Measurements from ENCODE around the gene PRKD1.

DNA sequence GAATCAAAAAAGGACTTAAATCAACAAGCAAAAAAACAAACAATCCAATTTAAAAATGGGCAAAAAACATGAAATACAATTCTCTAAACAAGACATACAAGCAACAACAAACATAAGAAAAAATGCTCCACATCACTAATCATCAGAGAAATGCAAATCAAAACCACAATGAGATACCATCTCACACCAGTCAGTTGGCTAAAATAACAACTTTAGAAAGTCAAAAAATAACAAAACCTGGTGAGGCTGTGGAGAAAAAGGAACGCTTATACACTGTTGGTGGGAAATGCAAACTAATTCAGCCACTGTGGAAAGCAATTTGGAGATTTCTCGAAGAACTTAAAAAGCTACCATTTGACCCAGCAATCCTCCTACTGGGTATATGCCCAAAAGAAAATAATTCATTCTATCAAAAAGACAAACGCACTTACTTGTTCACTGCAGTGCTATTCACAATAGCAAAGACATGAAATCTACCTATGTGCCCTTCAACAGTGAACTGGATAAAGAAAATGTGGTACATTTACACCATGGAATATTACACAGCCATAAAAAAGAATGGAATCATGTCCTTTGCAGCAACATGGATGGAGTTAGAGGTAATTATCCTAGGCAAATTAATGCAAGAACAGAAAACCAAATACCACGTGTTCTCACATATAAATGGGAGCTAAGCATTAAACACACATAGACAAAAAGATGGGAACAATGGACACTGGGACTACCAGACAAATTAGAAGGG is 26.9 kb downstream of the PRKD1 start:
- TF ChIP-seq, protein P1, sequence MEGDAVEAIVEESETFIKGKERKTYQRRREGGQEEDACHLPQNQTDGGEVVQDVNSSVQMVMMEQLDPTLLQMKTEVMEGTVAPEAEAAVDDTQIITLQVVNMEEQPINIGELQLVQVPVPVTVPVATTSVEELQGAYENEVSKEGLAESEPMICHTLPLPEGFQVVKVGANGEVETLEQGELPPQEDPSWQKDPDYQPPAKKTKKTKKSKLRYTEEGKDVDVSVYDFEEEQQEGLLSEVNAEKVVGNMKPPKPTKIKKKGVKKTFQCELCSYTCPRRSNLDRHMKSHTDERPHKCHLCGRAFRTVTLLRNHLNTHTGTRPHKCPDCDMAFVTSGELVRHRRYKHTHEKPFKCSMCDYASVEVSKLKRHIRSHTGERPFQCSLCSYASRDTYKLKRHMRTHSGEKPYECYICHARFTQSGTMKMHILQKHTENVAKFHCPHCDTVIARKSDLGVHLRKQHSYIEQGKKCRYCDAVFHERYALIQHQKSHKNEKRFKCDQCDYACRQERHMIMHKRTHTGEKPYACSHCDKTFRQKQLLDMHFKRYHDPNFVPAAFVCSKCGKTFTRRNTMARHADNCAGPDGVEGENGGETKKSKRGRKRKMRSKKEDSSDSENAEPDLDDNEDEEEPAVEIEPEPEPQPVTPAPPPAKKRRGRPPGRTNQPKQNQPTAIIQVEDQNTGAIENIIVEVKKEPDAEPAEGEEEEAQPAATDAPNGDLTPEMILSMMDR (IDR thresholded peaks at IDR 0.05; ENCODE audit: low read depth, low read length, poor library complexity, severe bottlenecking), result no peak
- TF ChIP-seq EZH2phosphoT487 (IDR thresholded peaks at IDR 0.05; ENCODE audit: borderline replicate concordance, low read length), result no peak
